Measurements from ENCODE around the gene MAN2B2. TPM values are rescaled to one million over a fixed set of nuclear protein-coding genes. Genes with fewer than 3 reads are reported as not detected.

MAN2B2 gene
- total and polyA plus RNA-seq, 2 of the 4 experiments (the other 2 are of a cell fraction) = 13.4 to 34.1 TPM

DNA sequence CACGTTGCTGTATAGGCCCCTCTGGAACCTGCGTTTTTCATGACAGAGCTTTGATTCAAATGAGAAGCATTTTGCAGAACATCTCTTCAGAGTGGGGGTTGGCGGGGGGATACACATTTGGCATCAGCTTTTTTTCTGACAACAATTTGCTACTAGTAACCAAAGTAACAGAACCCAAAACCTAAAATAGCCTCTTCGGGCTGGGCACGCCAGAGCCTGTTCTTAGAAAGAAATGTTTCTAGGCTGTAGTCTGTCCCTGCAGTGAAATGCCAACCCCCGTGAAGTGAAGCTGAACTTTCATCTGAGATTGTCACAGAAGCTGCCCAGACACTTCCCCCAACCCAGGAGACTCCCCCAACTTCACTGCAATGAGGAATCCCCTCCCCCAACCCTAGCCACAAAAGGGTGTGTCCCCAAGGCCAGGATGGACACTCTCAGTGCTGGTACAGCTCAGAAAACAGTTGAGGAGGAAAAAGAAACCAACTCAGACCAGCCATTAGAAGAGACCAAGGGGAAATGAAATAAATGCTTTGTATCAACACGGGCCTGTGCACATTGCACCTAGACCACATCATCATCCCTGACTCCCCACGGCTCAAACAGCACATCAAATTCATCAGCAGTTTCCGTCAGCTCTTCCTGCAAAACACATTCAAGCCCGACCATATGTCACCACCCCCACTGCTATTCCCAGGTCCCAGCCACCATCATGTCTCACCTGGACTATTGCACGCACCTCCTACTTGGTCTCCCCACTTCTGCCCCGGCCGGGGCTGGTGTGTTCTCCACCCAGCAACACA is 8.4 kb upstream of the MAN2B2 start:
- no peaks in the 10 kb centered on the region for H3K79me1 ChIP-seq (ENCODE audit: low read depth in 1 of 2, low read length in 2 of 2)
- ChIA-PET CTCF (no interaction called here), POLR2A (ENCODE audit: unreplicated experiment) (no interaction called here)
- H3K56ac ChIP-seq (ENCODE audit: extremely low read depth, insufficient read depth, low read length) = no peak overlapping the region
- H2BK15ac ChIP-seq (ENCODE audit: low read depth, low read length) = no peak overlapping the region
- dilution Hi-C loops (cut with HindIII; ENCODE audit: low sequenced_read_pairs, unreplicated experiment) = no loop called here
- no peaks in the 10 kb centered on the region for H3K36me3 ChIP-seq (ENCODE audit: control insufficient read depth, insufficient read depth, low read length)
- no peaks in the 10 kb centered on the region for H3K9me1 ChIP-seq (ENCODE audit: insufficient read depth, low read length)
- H3K27me3 ChIP-seq (ENCODE audit: control insufficient read depth, insufficient read depth, low read length) = peaks cover 49% of the 10 kb centered on the region
- TF ChIP-seq SMC3 (IDR thresholded peaks at IDR 0.05; ENCODE audit: low read depth, low read length) (no peak), USF2 (IDR thresholded peaks at IDR 0.05; ENCODE audit: low read depth, low read length) (no peak), MAZ (IDR thresholded peaks at IDR 0.05; ENCODE audit: borderline replicate concordance, low read depth, low read length) (no peak), POLR2A (IDR thresholded peaks at IDR 0.05; ENCODE audit: low read depth, low read length) (no peak), FOS (IDR thresholded peaks at IDR 0.05; ENCODE audit: low read depth, low read length) (no peak), BHLHE40 (IDR thresholded peaks at IDR 0.05; ENCODE audit: low read depth, low read length) (no peak), RFX5 (IDR thresholded peaks at IDR 0.05; ENCODE audit: low read depth, low read length) (no peak), CEBPB (IDR thresholded peaks at IDR 0.05; ENCODE audit: low read depth, low read length) (no peak)
- TF ChIP-seq, protein P1, sequence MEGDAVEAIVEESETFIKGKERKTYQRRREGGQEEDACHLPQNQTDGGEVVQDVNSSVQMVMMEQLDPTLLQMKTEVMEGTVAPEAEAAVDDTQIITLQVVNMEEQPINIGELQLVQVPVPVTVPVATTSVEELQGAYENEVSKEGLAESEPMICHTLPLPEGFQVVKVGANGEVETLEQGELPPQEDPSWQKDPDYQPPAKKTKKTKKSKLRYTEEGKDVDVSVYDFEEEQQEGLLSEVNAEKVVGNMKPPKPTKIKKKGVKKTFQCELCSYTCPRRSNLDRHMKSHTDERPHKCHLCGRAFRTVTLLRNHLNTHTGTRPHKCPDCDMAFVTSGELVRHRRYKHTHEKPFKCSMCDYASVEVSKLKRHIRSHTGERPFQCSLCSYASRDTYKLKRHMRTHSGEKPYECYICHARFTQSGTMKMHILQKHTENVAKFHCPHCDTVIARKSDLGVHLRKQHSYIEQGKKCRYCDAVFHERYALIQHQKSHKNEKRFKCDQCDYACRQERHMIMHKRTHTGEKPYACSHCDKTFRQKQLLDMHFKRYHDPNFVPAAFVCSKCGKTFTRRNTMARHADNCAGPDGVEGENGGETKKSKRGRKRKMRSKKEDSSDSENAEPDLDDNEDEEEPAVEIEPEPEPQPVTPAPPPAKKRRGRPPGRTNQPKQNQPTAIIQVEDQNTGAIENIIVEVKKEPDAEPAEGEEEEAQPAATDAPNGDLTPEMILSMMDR (conservative IDR thresholded peaks at IDR 0.05; ENCODE audit: low read depth, low read length) = no peak
- TF ChIP-seq, protein P2, sequence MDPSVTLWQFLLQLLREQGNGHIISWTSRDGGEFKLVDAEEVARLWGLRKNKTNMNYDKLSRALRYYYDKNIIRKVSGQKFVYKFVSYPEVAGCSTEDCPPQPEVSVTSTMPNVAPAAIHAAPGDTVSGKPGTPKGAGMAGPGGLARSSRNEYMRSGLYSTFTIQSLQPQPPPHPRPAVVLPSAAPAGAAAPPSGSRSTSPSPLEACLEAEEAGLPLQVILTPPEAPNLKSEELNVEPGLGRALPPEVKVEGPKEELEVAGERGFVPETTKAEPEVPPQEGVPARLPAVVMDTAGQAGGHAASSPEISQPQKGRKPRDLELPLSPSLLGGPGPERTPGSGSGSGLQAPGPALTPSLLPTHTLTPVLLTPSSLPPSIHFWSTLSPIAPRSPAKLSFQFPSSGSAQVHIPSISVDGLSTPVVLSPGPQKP (IDR thresholded peaks at IDR 0.05; ENCODE audit: borderline replicate concordance, low read depth, low read length) = no peak
- H4K8ac ChIP-seq (ENCODE audit: low read depth in 2 of 2, low read length in 2 of 2) = no peak overlapping the region
- H4K5ac ChIP-seq (ENCODE audit: low read depth, low read length) = no peak overlapping the region
- H4K91ac ChIP-seq (ENCODE audit: insufficient read depth, low read depth, low read length) = no peak overlapping the region
- no peak overlapping the region for H2AFZ ChIP-seq (replicated peaks; ENCODE audit: low read length, poor library complexity)
- no peak overlapping the region for H3K27ac ChIP-seq (ENCODE audit: insufficient read depth, low read length)
- H3K4me2 ChIP-seq (ENCODE audit: low read depth, low read length) = no peak overlapping the region
- H3K4me3 ChIP-seq (ENCODE audit: insufficient read depth, low read depth, low read length) = no peak overlapping the region
- no peak for DNase-seq
- BruUV-seq (replicated peaks) = no TSS peak
- no peak overlapping the region for H2AK9ac ChIP-seq (replicated peaks; ENCODE audit: low read depth, low read length, poor library complexity)
- no peak overlapping the region for H3K14ac ChIP-seq (replicated peaks; ENCODE audit: low read depth, low read length)
- no peaks in the 10 kb centered on the region; the same call in 1 of the 2 replicates for H4K20me1 ChIP-seq (ENCODE audit: insufficient read depth, low read length)
- H3K4ac ChIP-seq (ENCODE audit: low read depth, low read length) = no peak overlapping the region
- H3K18ac ChIP-seq (ENCODE audit: low read depth, low read length) = no peak overlapping the region
- 54% methylated on average over 7 of the region's 13 CpGs; no CpG with 5 or more reads in 1 of the 2 experiments for WGBS, 2 experiments (ENCODE audit: extremely low coverage in 2 of 2, insufficient read length in 1 of 2)
- H2BK5ac ChIP-seq (ENCODE audit: low read depth, low read length, poor library complexity, severe bottlenecking) = no peak overlapping the region
- no peak for ATAC-seq (ENCODE audit: low read depth)
- H3K9me3 ChIP-seq (ENCODE audit: control insufficient read depth, insufficient read depth, low read length) = peaks cover 15% of the 10 kb centered on the region
- intact Hi-C loops (cut with micrococcal nuclease) = no loop called here
- H2BK120ac ChIP-seq (ENCODE audit: low read depth, low read length) = no peak overlapping the region
- no peak overlapping the region for H2BK20ac ChIP-seq (ENCODE audit: low read depth, low read length)
- peaks cover 5% of the 10 kb centered on the region; the same call in 1 of the 2 replicates for H3K4me1 ChIP-seq (ENCODE audit: control insufficient read depth, insufficient read depth, low read length)
- H2AK5ac ChIP-seq (ENCODE audit: low read depth, low read length) = no peak overlapping the region
- H3K23ac ChIP-seq (ENCODE audit: low read depth, low read length) = no peak overlapping the region
- in situ Hi-C loops (cut with MboI; ENCODE audit: low sequenced_read_pairs) = no loop called here
- H3K9ac ChIP-seq (ENCODE audit: low read depth, low read length) = no peak overlapping the region

Measured in IMR-90 (cell line).